GM19193 (cell line): ENCODE data around the gene MAGEB2.

Source experiments
- POLR2A ChIP-seq: IDR thresholded peaks from 4 replicates; pipeline ENCODE4 v1.6.1; 2011; ENCODE audit not compliant: insufficient read depth, insufficient read length; ENCODE audit errors: extremely low read depth

The MAGEB2 gene

GRCh38 chrX:30215357-30215843 lies at the start of gene MAGEB2:
MAGEB2 (plus strand) TSS chrX:30215563; CDS start chrX:30218581, 3,018 bp downstream.
- TF ChIP-seq POLR2A = no peak

GRCh38 chrX:30170900-30171299 lies 44.5 kb upstream of the MAGEB2 start:
- no peak for TF ChIP-seq POLR2A

- no peak for TF ChIP-seq POLR2A
These were observed 34.0 kb upstream of the MAGEB2 start for GRCh38 chrX:30181353-30181752.

- TF ChIP-seq POLR2A = no peak
These were observed 31.8 kb upstream of the MAGEB2 start for GRCh38 chrX:30183554-30183953.

- no peak for TF ChIP-seq POLR2A
These were observed 24.9 kb upstream of the MAGEB2 start for GRCh38 chrX:30190426-30190825.

- TF ChIP-seq POLR2A = no peak
These were observed 19.0 kb upstream of the MAGEB2 start for GRCh38 chrX:30196322-30196721.

- TF ChIP-seq POLR2A = no peak
These were observed 3.2 kb upstream of the MAGEB2 start for GRCh38 chrX:30212172-30212571.

- TF ChIP-seq POLR2A = no peak
These were observed 2.1 kb downstream of the MAGEB2 start for GRCh38 chrX:30217465-30217864.

GRCh38 chrX:30219372-30219771 lies 4.0 kb downstream of the MAGEB2 start:
- no peak for TF ChIP-seq POLR2A

- no peak for TF ChIP-seq POLR2A
These were observed 5.3 kb downstream of the MAGEB2 start for GRCh38 chrX:30220661-30221060.

GRCh38 chrX:30224536-30224935 lies 9.2 kb downstream of the MAGEB2 start:
- no peak for TF ChIP-seq POLR2A

GRCh38 chrX:30228526-30228925 lies 13.2 kb downstream of the MAGEB2 start:
- TF ChIP-seq POLR2A = no peak

- no peak for TF ChIP-seq POLR2A
These were observed 15.0 kb downstream of the MAGEB2 start, which contains the start of gene MAGEB3 for GRCh38 chrX:30230395-30230794. MAGEB3 (plus strand) TSS chrX:30230657; CDS start chrX:30235925, 5,268 bp downstream.

- TF ChIP-seq POLR2A = no peak
These were observed 26.5 kb downstream of the MAGEB2 start, which contains the start of gene MAGEB4 for GRCh38 chrX:30241724-30242415. MAGEB4 (plus strand) TSS chrX:30242000; CDS start chrX:30242136, 136 bp downstream.

- no peak for TF ChIP-seq POLR2A
These were observed 31.6 kb downstream of the MAGEB2 start, which contains the start of gene MAGEB1 for GRCh38 chrX:30246769-30247489. MAGEB1 (plus strand) TSS chrX:30247146; CDS start chrX:30250494, 3,348 bp downstream.

- no peak for TF ChIP-seq POLR2A
These were observed 33.5 kb downstream of the MAGEB2 start for GRCh38 chrX:30248854-30249253.
